Measurements from ENCODE around the gene CEP83.

Gene CEP83

GRCh38 chr12:94304012-94304411 is 155.7 kb downstream of the CEP83 start:
- no peak for DNase-seq (ENCODE audit: low spot score)

GRCh38 chr12:94299846-94300245 is 159.8 kb downstream of the CEP83 start:
- no peak for DNase-seq (ENCODE audit: low spot score)

GRCh38 chr12:94297876-94298505 is 161.7 kb downstream of the CEP83 start:
- DNase-seq (ENCODE audit: low spot score): no peak

GRCh38 chr12:94297096-94297699 is 162.5 kb downstream of the CEP83 start:
- no peak for DNase-seq (ENCODE audit: low spot score)

- DNase-seq (ENCODE audit: low spot score): no peak
Measured at GRCh38 chr12:94290353-94290752, 169.3 kb downstream of the CEP83 start.

- DNase-seq (ENCODE audit: low spot score): peak; percentile 29
Measured at GRCh38 chr12:94289461-94290312, 170.0 kb downstream of the CEP83 start.

- no peak for DNase-seq (ENCODE audit: low spot score)
Measured at GRCh38 chr12:94287245-94287628, 172.4 kb downstream of the CEP83 start.

- DNase-seq (ENCODE audit: low spot score): no peak
Measured at GRCh38 chr12:94286583-94287244, 173.0 kb downstream of the CEP83 start.

- no peak for DNase-seq (ENCODE audit: low spot score)
Measured at GRCh38 chr12:94285943-94286582, 173.6 kb downstream of the CEP83 start.

- DNase-seq (ENCODE audit: low spot score): no peak
Measured at GRCh38 chr12:94284859-94285258, 174.8 kb downstream of the CEP83 start.

- DNase-seq (ENCODE audit: low spot score): no peak
Measured at GRCh38 chr12:94284046-94284445, 175.6 kb downstream of the CEP83 start.

GRCh38 chr12:94282675-94283074 is 177.0 kb downstream of the CEP83 start:
- no peak for DNase-seq (ENCODE audit: low spot score)

GRCh38 chr12:94280063-94280462 is 179.6 kb downstream of the CEP83 start:
- DNase-seq (ENCODE audit: low spot score): no peak

- no peak for DNase-seq (ENCODE audit: low spot score)
Measured at GRCh38 chr12:94277426-94278000, 182.2 kb downstream of the CEP83 start.

- DNase-seq (ENCODE audit: low spot score): no peak
Measured at GRCh38 chr12:94276725-94277124, 182.9 kb downstream of the CEP83 start.

- no peak for DNase-seq (ENCODE audit: low spot score)
Measured at GRCh38 chr12:94273272-94273671, 186.4 kb downstream of the CEP83 start.

GRCh38 chr12:94272280-94272679 is 187.4 kb downstream of the CEP83 start:
- no peak for DNase-seq (ENCODE audit: low spot score)

GRCh38 chr12:94271351-94271750 is 188.3 kb downstream of the CEP83 start:
- DNase-seq (ENCODE audit: low spot score): no peak

GRCh38 chr12:94269316-94269999 is 190.2 kb downstream of the CEP83 start:
- no peak for DNase-seq (ENCODE audit: low spot score)

- DNase-seq (ENCODE audit: low spot score): no peak
Measured at GRCh38 chr12:94267921-94268471, 191.7 kb downstream of the CEP83 start.

- no peak for DNase-seq (ENCODE audit: low spot score)
Measured at GRCh38 chr12:94267537-94267872, 192.2 kb downstream of the CEP83 start.
